Head of caudate nucleus (tissue), 42 donors: ENCODE results near the gene BPGM.
"Not testable (repeated sequence)": the region's sequence is repeated elsewhere in the genome, so short reads cannot be mapped to it uniquely, and the experiment has no call there.

ENCODE experiments used
- DNase-seq, 42 donors: peaks; one replicate each; pipeline versions ENCODE4 v3.0.0 to v3.0.0-alpha.2; 2020 to 2021; ENCODE audit warnings: mixed read lengths in 7 of 42
- intact Hi-C: fragments of 100-400 bp; cut with DNase I; formaldehyde crosslinking; loops from one replicate; pipeline ENCODE4 v1.15.0; 2022

Gene BPGM

GRCh38 chr7:134657526-134657925 lies 10.9 kb downstream of the BPGM start:
- intact Hi-C loops = no loop called here
- no peak for DNase-seq

GRCh38 chr7:134660242-134660785 lies 13.7 kb downstream of the BPGM start:
- intact Hi-C loops = no loop called here
- DNase-seq = peak in 21 of 42 donors; percentile 4 to 55 (median 18)

GRCh38 chr7:134660961-134661376 lies 14.3 kb downstream of the BPGM start:
- DNase-seq = no peak
- intact Hi-C loops = no loop called here

GRCh38 chr7:134662166-134662870 lies 15.7 kb downstream of the BPGM start:
- DNase-seq = no peak
- intact Hi-C loops = no loop called here

GRCh38 chr7:134662871-134663205 lies 16.2 kb downstream of the BPGM start:
- no peak for DNase-seq
- intact Hi-C loops = no loop called here

GRCh38 chr7:134665045-134665444 lies 18.4 kb downstream of the BPGM start:
- DNase-seq, intact Hi-C loops: not testable (repeated sequence)

GRCh38 chr7:134667899-134668298 lies 21.2 kb downstream of the BPGM start:
- intact Hi-C loops = no loop called here
- DNase-seq = no peak

GRCh38 chr7:134669388-134669787 lies 22.7 kb downstream of the BPGM start:
- DNase-seq = no peak
- intact Hi-C loops = no loop called here

GRCh38 chr7:134669845-134670373 lies 23.3 kb downstream of the BPGM start:
- intact Hi-C loops = no loop called here
- DNase-seq = no peak

- no peak for DNase-seq
- intact Hi-C loops = no loop called here
These were observed 25.0 kb downstream of the BPGM start for GRCh38 chr7:134671609-134672008.

GRCh38 chr7:134674424-134674823 lies 27.8 kb downstream of the BPGM start:
- intact Hi-C loops = no loop called here
- no peak for DNase-seq

- intact Hi-C loops = no loop called here
- DNase-seq = no peak
These were observed 30.1 kb downstream of the BPGM start for GRCh38 chr7:134676743-134677142.

- DNase-seq = no peak
- intact Hi-C loops = no loop called here
These were observed 31.5 kb downstream of the BPGM start for GRCh38 chr7:134678115-134678514.

GRCh38 chr7:134679006-134679405 lies 32.4 kb downstream of the BPGM start:
- intact Hi-C loops = no loop called here
- DNase-seq = no peak

- intact Hi-C loops = loop anchor here (10.0 kb wide), 1 partner anchor 491 kb away; the partner anchor contains the start of gene CYREN
- DNase-seq = no peak
These were observed 37.5 kb downstream of the BPGM start for GRCh38 chr7:134684165-134684564.

- intact Hi-C loops = loop anchor here (10.0 kb wide), 1 partner anchor 490 kb away; the partner anchor contains the start of gene CYREN
- no peak for DNase-seq
These were observed 38.6 kb downstream of the BPGM start for GRCh38 chr7:134685250-134685649.

GRCh38 chr7:134686786-134687185 lies 40.1 kb downstream of the BPGM start:
- DNase-seq = no peak
- intact Hi-C loops = loop anchor here (10.0 kb wide), 1 partner anchor 488 kb away; the partner anchor contains the start of gene CYREN

- intact Hi-C loops = loop anchor here (10.0 kb wide), 1 partner anchor 485 kb away; the partner anchor contains the start of gene CYREN
These were observed 42.9 kb downstream of the BPGM start for GRCh38 chr7:134689550-134689949.

GRCh38 chr7:134690016-134690415 lies 43.4 kb downstream of the BPGM start:
- peak in 18 of 42 donors; percentile 4 to 73 (median 37) for DNase-seq
- intact Hi-C loops = loop anchor here (5.0 to 10.0 kb wide), 2 partner anchors 62 to 255 kb away; no protein-coding TSS in a partner anchor

More at GRCh38 chr7:134689550-134689949, 42.9 kb downstream of the BPGM start:
- not testable (repeated sequence) for DNase-seq
